ENCODE data around the gene SLC25A18.

DNA sequence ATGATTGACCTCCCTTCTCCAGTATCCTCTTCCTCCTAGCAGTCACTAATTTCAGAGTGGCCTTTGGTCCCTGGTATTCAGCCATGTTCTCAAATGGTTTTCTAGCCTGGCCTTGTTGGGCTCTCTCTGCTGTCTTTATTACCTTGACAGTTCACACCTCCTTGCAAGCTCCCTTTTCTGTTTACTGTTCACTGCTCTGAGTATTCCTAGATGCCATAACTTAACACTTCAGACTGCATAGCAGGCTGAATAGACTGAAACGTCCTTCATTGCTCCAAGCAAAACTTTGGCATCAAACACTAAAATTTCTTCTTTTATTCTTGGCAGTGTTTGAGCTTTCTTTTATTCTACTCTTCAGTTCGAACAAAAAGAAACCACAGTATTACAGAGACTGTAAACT, 49.7 kb upstream of the SLC25A18 start:
- TF ChIP-seq, protein P1, sequence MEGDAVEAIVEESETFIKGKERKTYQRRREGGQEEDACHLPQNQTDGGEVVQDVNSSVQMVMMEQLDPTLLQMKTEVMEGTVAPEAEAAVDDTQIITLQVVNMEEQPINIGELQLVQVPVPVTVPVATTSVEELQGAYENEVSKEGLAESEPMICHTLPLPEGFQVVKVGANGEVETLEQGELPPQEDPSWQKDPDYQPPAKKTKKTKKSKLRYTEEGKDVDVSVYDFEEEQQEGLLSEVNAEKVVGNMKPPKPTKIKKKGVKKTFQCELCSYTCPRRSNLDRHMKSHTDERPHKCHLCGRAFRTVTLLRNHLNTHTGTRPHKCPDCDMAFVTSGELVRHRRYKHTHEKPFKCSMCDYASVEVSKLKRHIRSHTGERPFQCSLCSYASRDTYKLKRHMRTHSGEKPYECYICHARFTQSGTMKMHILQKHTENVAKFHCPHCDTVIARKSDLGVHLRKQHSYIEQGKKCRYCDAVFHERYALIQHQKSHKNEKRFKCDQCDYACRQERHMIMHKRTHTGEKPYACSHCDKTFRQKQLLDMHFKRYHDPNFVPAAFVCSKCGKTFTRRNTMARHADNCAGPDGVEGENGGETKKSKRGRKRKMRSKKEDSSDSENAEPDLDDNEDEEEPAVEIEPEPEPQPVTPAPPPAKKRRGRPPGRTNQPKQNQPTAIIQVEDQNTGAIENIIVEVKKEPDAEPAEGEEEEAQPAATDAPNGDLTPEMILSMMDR (conservative IDR thresholded peaks at IDR 0.05): no peak
- no peak for TF ChIP-seq EZH2 (IDR thresholded peaks at IDR 0.05; ENCODE audit: low read depth)

All from PC-9 (cell line).